Natural killer cell (primary cell): Measurements from ENCODE around the gene TNFRSF21. TPM values are rescaled to one million over a fixed set of nuclear protein-coding genes. Genes with fewer than 3 reads are reported as not detected.
"Not testable (repeated sequence)": the region's sequence is repeated elsewhere in the genome, so short reads cannot be mapped to it uniquely, and the experiment has no call there.

ENCODE experiments used
- ATAC-seq, 3 donors: fragments of 150-1000 bp in 2 of 3; fragments of 200-7000 bp in 1 of 3; cut with Tn5 transposase; 1 replicate in 1 of 3; 2 replicates in 2 of 3; pipeline ENCODE4 v1.10.0; 2021; ENCODE audit warnings: mild to moderate bottlenecking in 2 of 3, moderate library complexity in 2 of 3
- DNase-seq, 2 donors: peaks; one replicate each; pipeline versions ENCODE4 v3.0.0 to v3.0.0-alpha.2; 2013 to 2021; ENCODE audit warnings: mixed read lengths in 1 of 2
- H3K27ac ChIP-seq: one replicate; pipeline ENCODE4 v1.5.1; 2013; ENCODE audit warnings: mild to moderate bottlenecking, low read length
- H3K27me3 ChIP-seq: one replicate; pipeline ENCODE4 v1.6.1; 2013; ENCODE audit warnings: low read length; ENCODE audit not compliant: control insufficient read depth, insufficient read depth
- H3K36me3 ChIP-seq: one replicate; pipeline ENCODE4 v1.6.1; 2013; ENCODE audit warnings: low read length; ENCODE audit not compliant: control insufficient read depth, insufficient read depth
- H3K4me1 ChIP-seq: one replicate; pipeline ENCODE4 v1.6.1; 2013; ENCODE audit warnings: low read length; ENCODE audit not compliant: control insufficient read depth, insufficient read depth
- H3K4me3 ChIP-seq: one replicate; pipeline ENCODE4 v1.5.1; 2013; ENCODE audit warnings: low read length
- H3K9me3 ChIP-seq: one replicate; pipeline ENCODE4 v1.6.1; 2013; ENCODE audit warnings: low read length; ENCODE audit not compliant: control insufficient read depth, insufficient read depth
- H3K27ac Mint-ChIP-seq, 2 donors: one replicate each; pipeline ENCODE4 v1.8.0; 2022; ENCODE audit warnings: mild to moderate bottlenecking in 2 of 2, mixed read lengths in 2 of 2, moderate library complexity in 1 of 2
- H3K27me3 Mint-ChIP-seq, 2 donors: one replicate each; pipeline ENCODE4 v1.8.0; 2022; ENCODE audit warnings: low read depth in 2 of 2, mixed read lengths in 2 of 2
- H3K36me3 Mint-ChIP-seq: one replicate; pipeline ENCODE4 v1.8.0; 2022; ENCODE audit warnings: mixed read lengths
- H3K4me1 Mint-ChIP-seq, 2 donors: one replicate each; pipeline ENCODE4 v1.8.0; 2022; ENCODE audit warnings: mixed read lengths in 2 of 2
- H3K4me3 Mint-ChIP-seq: one replicate; pipeline ENCODE4 v1.8.0; 2022; ENCODE audit warnings: mild to moderate bottlenecking, moderate library complexity, mixed read lengths
- H3K9me3 Mint-ChIP-seq, 2 donors: one replicate each; pipeline ENCODE4 v1.8.0; 2022; ENCODE audit warnings: mixed read lengths in 2 of 2
- CTCF ChIP-seq: fragments of 200-600 bp; IDR thresholded peaks from one replicate; pipeline ENCODE4 v1.8.0; 2022; ENCODE audit warnings: antibody characterized with exemption
- WGBS: methylation state at CpG from one replicate; pipeline ENCODE4 v1.1.7; 2013; ENCODE audit warnings: missing lambda C conversion rate; ENCODE audit not compliant: insufficient coverage; 5-methylcytosine and 5-hydroxymethylcytosine counted together
- intact Hi-C: fragments of 100-400 bp; cut with micrococcal nuclease; formaldehyde crosslinking; loops from one replicate; pipeline ENCODE4 v1.14.2; 2022
- total RNA-seq, 4 donors: library from RNA; stranded (reverse); fragments of 120-200 nt in 1 of 4; gene quantifications; one replicate each; pipeline versions ENCODE4 v1.2.3 to v1.2.4, GENCODE V29; 2013 to 2022

TNFRSF21 gene
- total RNA-seq, 3 donors from 2014 or later (not counting 1 experiment from before 2014, with no cell fraction given): 0.58 to 0.92 TPM; not detected in 1

GRCh38 chr6:47229255-47229654 is 80.5 kb downstream of the TNFRSF21 start:
- DNase-seq: no peak
- H3K4me3 Mint-ChIP-seq: no peak overlapping the region
- TF ChIP-seq CTCF: no peak

GRCh38 chr6:47228093-47228492 is 81.6 kb downstream of the TNFRSF21 start:
- H3K27ac Mint-ChIP-seq, H3K36me3 ChIP-seq, ATAC-seq, H3K27me3 ChIP-seq, H3K4me1 ChIP-seq, intact Hi-C loops, DNase-seq, H3K36me3 Mint-ChIP-seq, H3K9me3 ChIP-seq, H3K27ac ChIP-seq, H3K27me3 Mint-ChIP-seq, H3K4me3 ChIP-seq, H3K4me3 Mint-ChIP-seq, H3K4me1 Mint-ChIP-seq, H3K9me3 Mint-ChIP-seq: not testable (repeated sequence)
- WGBS: 90% methylated on average over 3 of the region's 3 CpGs

More at GRCh38 chr6:47229255-47229654, 80.5 kb downstream of the TNFRSF21 start:
- Histone ChIP-seq H3K36me3 (no peaks in the 10 kb centered on the region), H3K27ac (no peak overlapping the region), H3K27me3 (no peaks in the 10 kb centered on the region), H3K9me3 (no peaks in the 10 kb centered on the region), H3K4me3 (no peak overlapping the region), H3K4me1 (no peaks in the 10 kb centered on the region)
- H3K36me3 Mint-ChIP-seq: no peaks in the 10 kb centered on the region
- no peak for ATAC-seq
- 94% methylated on average over 7 of the region's 7 CpGs for WGBS
- H3K27me3 Mint-ChIP-seq: no peaks in the 10 kb centered on the region
- intact Hi-C loops: no loop called here
- H3K9me3 Mint-ChIP-seq: no peaks in the 10 kb centered on the region
- H3K4me1 Mint-ChIP-seq: no peaks in the 10 kb centered on the region
- no peak overlapping the region for H3K27ac Mint-ChIP-seq

GRCh38 chr6:47223251-47223650 is 86.5 kb downstream of the TNFRSF21 start:
- H3K36me3 Mint-ChIP-seq, H3K27me3 ChIP-seq, H3K4me3 ChIP-seq, DNase-seq, H3K27me3 Mint-ChIP-seq, H3K27ac Mint-ChIP-seq, H3K9me3 Mint-ChIP-seq, ATAC-seq, H3K36me3 ChIP-seq, H3K4me3 Mint-ChIP-seq, H3K4me1 ChIP-seq, H3K4me1 Mint-ChIP-seq, intact Hi-C loops, H3K27ac ChIP-seq, H3K9me3 ChIP-seq: not testable (repeated sequence)

GRCh38 chr6:47221565-47221964 is 88.1 kb downstream of the TNFRSF21 start:
- H3K9me3 Mint-ChIP-seq: peaks cover 0 to 6% of the 10 kb centered on the region in 2 donors
- H3K27me3 ChIP-seq: no peaks in the 10 kb centered on the region
- no peaks in the 10 kb centered on the region for H3K36me3 Mint-ChIP-seq
- TF ChIP-seq CTCF: no peak
- H3K36me3 ChIP-seq: no peaks in the 10 kb centered on the region
- 84% methylated on average over 9 of the region's 9 CpGs for WGBS
- no peaks in the 10 kb centered on the region for H3K9me3 ChIP-seq
- H3K4me3 Mint-ChIP-seq: no peak overlapping the region
- intact Hi-C loops: no loop called here
- H3K27ac ChIP-seq: no peak overlapping the region
- H3K27ac Mint-ChIP-seq: no peak overlapping the region
- H3K4me1 ChIP-seq: no peaks in the 10 kb centered on the region
- H3K27me3 Mint-ChIP-seq: no peaks in the 10 kb centered on the region
- ATAC-seq (no peak), DNase-seq (no peak)
- no peak overlapping the region for H3K4me3 ChIP-seq
- H3K4me1 Mint-ChIP-seq: no peaks in the 10 kb centered on the region

- no peaks in the 10 kb centered on the region for H3K9me3 ChIP-seq
- H3K4me3 ChIP-seq: no peak overlapping the region
- no peaks in the 10 kb centered on the region for H3K36me3 Mint-ChIP-seq
- no peaks in the 10 kb centered on the region for H3K4me1 ChIP-seq
- no peak overlapping the region for H3K27ac ChIP-seq
- H3K4me3 Mint-ChIP-seq: no peak overlapping the region
- H3K9me3 Mint-ChIP-seq: peaks cover 0 to 10% of the 10 kb centered on the region in 2 donors
- no peak for TF ChIP-seq CTCF
- H3K27me3 Mint-ChIP-seq: peaks cover 0 to 3% of the 10 kb centered on the region in 2 donors
- 79% methylated on average over 6 of the region's 6 CpGs for WGBS
- no peak overlapping the region for H3K27ac Mint-ChIP-seq
- H3K4me1 Mint-ChIP-seq: no peaks in the 10 kb centered on the region
- DNase-seq (no peak), ATAC-seq (no peak)
- intact Hi-C loops: no loop called here
- H3K36me3 ChIP-seq: no peaks in the 10 kb centered on the region
- no peaks in the 10 kb centered on the region for H3K27me3 ChIP-seq
These were observed 100.1 kb downstream of the TNFRSF21 start for GRCh38 chr6:47209632-47210031.
